Measurements from ENCODE around the gene CACNA1G. TPM values are rescaled to one million over a fixed set of nuclear protein-coding genes. Genes with fewer than 3 reads are reported as not detected.

CACNA1G gene
- 54.6 and 83.3 TPM in 2 replicates for polyA plus RNA-seq

GRCh38 chr17:50560185-50560824 lies at the start of gene CACNA1G:
Gene CACNA1G, plus strand, starts transcription at chr17:50560715. Its CDS starts 745 bp downstream, at chr17:50561460.

GRCh38 chr17:50532452-50533024 lies 28.0 kb upstream of the CACNA1G start, which contains the start of gene EPN3:
Gene EPN3, plus strand, starts transcription at chr17:50532735. Its CDS starts 3,822 bp downstream, at chr17:50536557.

GRCh38 chr17:50547035-50547735 lies 13.3 kb upstream of the CACNA1G start, which contains the start of gene SPATA20:
Gene SPATA20, plus strand, starts transcription at chr17:50547174. Its CDS starts 35 bp downstream, at chr17:50547209.

GRCh38 chr17:50634224-50634914 lies 73.9 kb downstream of the CACNA1G start, which contains the start of gene ABCC3:
Gene ABCC3, plus strand, starts transcription at chr17:50634881. Its CDS starts 56 bp downstream, at chr17:50634937.

Other genes with a start within 250 kb of the CACNA1G start
- 23.1 and 38.2 TPM in 2 replicates for gene XYLT2, start 214.6 kb upstream of the CACNA1G start, polyA plus RNA-seq
- gene MRPL27, start 187.5 kb upstream of the CACNA1G start, polyA plus RNA-seq = 272 and 327 TPM in 2 replicates
- 0.35 TPM in 1 of 2 replicates, not detected in the other for gene EME1, start 187.5 kb upstream of the CACNA1G start, polyA plus RNA-seq
- 13.2 and 24.3 TPM in 2 replicates for gene LRRC59, start 163.2 kb upstream of the CACNA1G start, polyA plus RNA-seq
- gene ACSF2, start 134.5 kb upstream of the CACNA1G start, polyA plus RNA-seq = 5.7 TPM in 1 of 2 replicates, not detected in the other
- 1.8 and 2.1 TPM in 2 replicates for gene CHAD, start 91.8 kb upstream of the CACNA1G start, polyA plus RNA-seq
- 11.6 and 12.8 TPM in 2 replicates for gene RSAD1, start 81.9 kb upstream of the CACNA1G start, polyA plus RNA-seq
- not detected in 2 replicates for gene MYCBPAP, start 52.3 kb upstream of the CACNA1G start, polyA plus RNA-seq
- not detected in 2 replicates for gene EPN3, start 28.0 kb upstream of the CACNA1G start, polyA plus RNA-seq
- 2.4 and 4.9 TPM in 2 replicates for gene SPATA20, start 13.5 kb upstream of the CACNA1G start, polyA plus RNA-seq
- gene ABCC3, start 74.2 kb downstream of the CACNA1G start, polyA plus RNA-seq = 0.45 and 4.3 TPM in 2 replicates
- 30.9 and 33.4 TPM in 2 replicates for gene ANKRD40, start 147.2 kb downstream of the CACNA1G start, polyA plus RNA-seq
- gene LUC7L3, start 158.9 kb downstream of the CACNA1G start, polyA plus RNA-seq = 310 and 349 TPM in 2 replicates
- gene ANKRD40CL, start 206.8 kb downstream of the CACNA1G start, polyA plus RNA-seq = not detected in 2 replicates